Lower leg skin (tissue), 4 donors: ENCODE measurements around the gene ARHGAP45. TPM values are rescaled to one million over a fixed set of nuclear protein-coding genes. Genes with fewer than 3 reads are reported as not detected.

Source experiments
- DNase-seq, 2 donors: peaks; one replicate each; pipeline ENCODE4 v3.0.0-alpha.2; 2019; ENCODE audit warnings: low spot score in 2 of 2
- H3K4me3 ChIP-seq: fragments of 200-600 bp; sonication (generic); 2 replicates; pipeline ENCODE4 v1.5.1; 2017; ENCODE audit warnings: mild to moderate bottlenecking, low read depth; ENCODE audit not compliant: poor library complexity, severe bottlenecking
- POLR2A ChIP-seq, 2 donors: fragments of 450-650 bp; IDR thresholded peaks; one replicate each; pipeline ENCODE4 v1.6.1; 2016 to 2017; ENCODE audit warnings: antibody characterized with exemption in 2 of 2, mild to moderate bottlenecking in 1 of 2, moderate library complexity in 1 of 2
- WGBS, 2 donors: methylation state at CpG; one replicate each; pipeline ENCODE4 v1.1.5; 2018; 5-methylcytosine and 5-hydroxymethylcytosine counted together
- intact Hi-C: fragments of 100-400 bp; cut with DNase I; formaldehyde crosslinking; loops from one replicate; pipeline ENCODE4 v1.15.0; 2023; ENCODE audit warnings: low total_unique reads
- total RNA-seq, 4 donors: library from RNA; depleted of rRNA; stranded (reverse); fragments of >200 nt; gene quantifications; one replicate each; pipeline ENCODE4 v1.1.0, GENCODE V29; 2016
- TF ChIP-seq, protein P1 (sequence below), 3 donors: fragments of 450-650 bp; IDR thresholded peaks; one replicate each; pipeline ENCODE4 v1.5.1; 2016; ENCODE audit warnings: antibody characterized with exemption in 3 of 3, mild to moderate bottlenecking in 3 of 3, moderate library complexity in 2 of 3

The ARHGAP45 gene
- total RNA-seq, 4 donors from 2014 or later: 12.4 to 36.0 (median 14.4) TPM

DNA sequence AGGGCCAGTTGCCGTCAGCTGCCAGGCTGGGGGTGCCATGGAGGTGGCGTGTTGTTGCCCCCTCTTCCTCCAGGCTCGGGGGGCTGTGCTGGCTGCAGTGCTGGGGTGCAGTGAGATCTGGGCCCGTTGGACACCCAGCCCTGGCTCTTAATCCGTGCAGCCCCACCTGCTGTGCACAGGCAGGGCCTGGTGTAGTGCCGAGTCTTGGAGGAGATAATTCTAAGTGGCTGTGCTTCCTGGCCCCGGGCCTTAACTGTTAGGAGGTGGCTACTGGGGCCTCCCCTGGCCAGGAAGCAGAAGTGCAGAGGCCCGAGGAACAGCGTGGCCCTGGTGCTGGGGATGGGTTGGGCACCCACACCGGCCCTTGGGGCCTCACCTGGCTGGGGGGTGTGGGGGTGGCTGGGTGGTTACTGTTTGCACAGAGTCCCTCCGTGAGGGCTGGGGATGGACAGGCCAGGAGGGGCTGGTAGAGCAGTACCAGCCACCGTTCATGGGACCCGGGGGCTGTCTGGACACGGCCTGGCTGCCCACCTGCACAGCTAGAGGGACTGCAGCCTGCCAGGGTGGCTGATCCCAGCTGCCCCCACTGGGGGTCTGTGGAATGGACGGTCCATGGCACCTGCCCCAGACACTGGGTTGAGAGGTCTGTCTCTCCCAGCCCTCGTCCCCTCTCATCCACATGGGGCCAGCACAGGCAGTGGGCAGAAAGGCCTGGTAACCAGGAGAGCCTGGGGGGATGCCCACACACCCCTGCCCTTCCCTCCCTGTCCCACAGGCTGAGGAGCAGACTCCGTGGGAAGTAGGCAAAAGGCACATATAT lies 40.1 kb downstream of the ARHGAP45 start:
- no peak for TF ChIP-seq POLR2A (IDR thresholded peaks at IDR 0.05)
- intact Hi-C loops: no loop called here
- DNase-seq: no peak
- no peak overlapping the region for H3K4me3 ChIP-seq
- 59 to 66% methylated on average over 10 to 13 of the region's 17 CpGs for WGBS, 2 donors

DNA sequence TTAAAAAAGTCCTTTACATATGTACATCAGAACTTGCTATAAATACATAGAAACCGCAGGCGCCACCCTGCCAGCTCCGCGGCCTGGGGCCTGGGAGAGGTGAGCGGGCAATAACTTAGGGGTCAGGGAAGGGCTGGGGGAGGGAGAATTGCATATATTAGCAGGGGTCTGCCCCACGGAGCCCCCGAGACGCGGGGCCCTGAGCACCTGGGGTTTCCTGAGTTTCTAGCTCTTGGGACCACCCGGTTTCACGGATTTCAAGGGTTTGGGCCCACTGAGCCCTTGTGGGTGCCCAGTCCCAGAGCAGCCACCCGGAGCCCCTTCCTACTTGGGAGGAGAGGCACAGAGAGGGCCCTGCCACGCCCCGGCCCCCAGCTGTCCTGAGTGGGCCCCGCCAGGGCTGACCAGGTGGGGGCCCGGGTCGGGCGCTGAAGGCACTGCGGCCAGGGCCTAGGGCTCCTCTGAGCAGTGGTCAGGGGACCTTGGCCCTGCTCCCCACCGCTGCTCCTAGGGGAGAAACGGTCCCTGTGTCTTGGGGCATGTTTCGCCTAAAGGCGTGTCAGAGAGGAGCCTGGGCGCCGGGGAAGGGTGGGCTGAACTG lies 40.8 kb downstream of the ARHGAP45 start:
- H3K4me3 ChIP-seq: no peak overlapping the region
- no peak for DNase-seq
- 87 to 88% methylated on average over 20 to 22 of the region's 25 CpGs for WGBS, 2 donors
- intact Hi-C loops: no loop called here
- TF ChIP-seq, protein P1, sequence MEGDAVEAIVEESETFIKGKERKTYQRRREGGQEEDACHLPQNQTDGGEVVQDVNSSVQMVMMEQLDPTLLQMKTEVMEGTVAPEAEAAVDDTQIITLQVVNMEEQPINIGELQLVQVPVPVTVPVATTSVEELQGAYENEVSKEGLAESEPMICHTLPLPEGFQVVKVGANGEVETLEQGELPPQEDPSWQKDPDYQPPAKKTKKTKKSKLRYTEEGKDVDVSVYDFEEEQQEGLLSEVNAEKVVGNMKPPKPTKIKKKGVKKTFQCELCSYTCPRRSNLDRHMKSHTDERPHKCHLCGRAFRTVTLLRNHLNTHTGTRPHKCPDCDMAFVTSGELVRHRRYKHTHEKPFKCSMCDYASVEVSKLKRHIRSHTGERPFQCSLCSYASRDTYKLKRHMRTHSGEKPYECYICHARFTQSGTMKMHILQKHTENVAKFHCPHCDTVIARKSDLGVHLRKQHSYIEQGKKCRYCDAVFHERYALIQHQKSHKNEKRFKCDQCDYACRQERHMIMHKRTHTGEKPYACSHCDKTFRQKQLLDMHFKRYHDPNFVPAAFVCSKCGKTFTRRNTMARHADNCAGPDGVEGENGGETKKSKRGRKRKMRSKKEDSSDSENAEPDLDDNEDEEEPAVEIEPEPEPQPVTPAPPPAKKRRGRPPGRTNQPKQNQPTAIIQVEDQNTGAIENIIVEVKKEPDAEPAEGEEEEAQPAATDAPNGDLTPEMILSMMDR (IDR thresholded peaks at IDR 0.05): no peak
- TF ChIP-seq POLR2A (IDR thresholded peaks at IDR 0.05): no peak

DNA sequence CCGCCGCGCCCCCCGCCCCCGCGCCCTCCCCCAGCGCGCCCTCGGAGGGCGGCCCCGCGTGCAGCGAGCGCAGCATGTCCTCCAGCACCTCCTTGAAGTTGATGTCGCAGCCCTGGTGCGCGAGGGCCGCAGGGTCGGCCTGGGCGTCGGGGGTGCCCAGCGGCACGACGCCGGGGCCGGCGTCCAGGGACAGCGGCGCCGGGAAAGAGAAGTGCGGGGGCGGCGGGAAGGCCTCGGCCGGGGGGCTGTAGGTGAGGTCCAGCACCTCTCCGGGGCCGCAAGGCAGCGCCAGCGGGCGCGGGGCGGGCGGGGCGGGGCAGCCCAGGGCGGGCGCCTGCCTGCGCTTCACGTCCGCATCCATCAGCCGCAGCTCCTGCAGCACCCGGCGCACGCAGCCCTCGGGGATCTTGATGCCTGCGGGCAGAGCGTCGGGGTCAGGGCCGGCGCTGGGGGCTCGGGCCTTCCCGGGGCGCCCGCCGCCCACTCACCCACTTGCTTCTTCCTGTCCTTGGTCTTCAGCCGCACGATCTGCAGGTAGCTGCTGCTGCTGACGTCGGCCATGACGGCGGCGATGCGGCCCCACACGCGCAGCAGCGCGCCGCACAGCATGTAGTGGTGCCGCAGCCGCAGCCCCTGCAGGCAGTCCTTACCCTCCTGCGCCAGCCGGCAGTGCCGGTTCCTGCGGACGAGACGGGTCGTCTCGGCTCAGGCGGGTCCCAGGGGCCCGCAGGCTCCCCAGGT lies 41.5 kb downstream of the ARHGAP45 start:
- TF ChIP-seq, protein P1 (IDR thresholded peaks at IDR 0.05): no peak
- no peak for TF ChIP-seq POLR2A (IDR thresholded peaks at IDR 0.05)
- H3K4me3 ChIP-seq: no peak overlapping the region
- DNase-seq: no peak
- intact Hi-C loops: no loop called here
- WGBS, 2 donors: 94% methylated on average over 58 to 74 of the region's 89 CpGs

DNA sequence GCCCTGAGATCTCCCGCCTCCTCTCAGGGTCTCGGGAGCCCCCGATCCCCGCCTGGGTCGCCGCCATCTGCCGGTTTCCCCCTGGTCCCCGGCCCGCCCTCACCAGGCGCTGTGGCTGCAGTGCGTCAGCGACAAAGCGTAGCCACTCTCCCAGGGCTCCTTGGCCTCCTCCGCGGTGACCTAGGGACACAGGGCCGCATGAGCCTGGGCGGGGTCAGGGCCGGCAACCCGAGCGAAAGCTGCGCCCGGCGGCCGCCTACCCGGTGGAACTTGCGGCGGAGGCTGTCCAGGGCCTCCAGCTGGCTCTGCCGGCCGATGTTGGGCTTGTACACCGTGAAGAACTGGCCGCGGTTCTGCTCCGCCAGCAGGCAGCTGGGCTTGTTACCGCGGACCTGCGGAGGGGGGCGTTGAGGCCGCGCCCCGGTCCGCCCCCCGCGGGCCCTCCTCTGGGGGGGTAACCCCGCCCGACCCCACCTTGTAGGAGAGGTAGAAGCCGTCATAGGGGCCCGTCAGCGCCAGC lies 42.1 kb downstream of the ARHGAP45 start:
- WGBS, 2 donors: 78 to 89% methylated on average over 40 to 47 of the region's 48 CpGs
- DNase-seq: no peak
- no peak overlapping the region for H3K4me3 ChIP-seq
- TF ChIP-seq, protein P1 (IDR thresholded peaks at IDR 0.05): no peak
- no peak for TF ChIP-seq POLR2A (IDR thresholded peaks at IDR 0.05)
- intact Hi-C loops: no loop called here

DNA sequence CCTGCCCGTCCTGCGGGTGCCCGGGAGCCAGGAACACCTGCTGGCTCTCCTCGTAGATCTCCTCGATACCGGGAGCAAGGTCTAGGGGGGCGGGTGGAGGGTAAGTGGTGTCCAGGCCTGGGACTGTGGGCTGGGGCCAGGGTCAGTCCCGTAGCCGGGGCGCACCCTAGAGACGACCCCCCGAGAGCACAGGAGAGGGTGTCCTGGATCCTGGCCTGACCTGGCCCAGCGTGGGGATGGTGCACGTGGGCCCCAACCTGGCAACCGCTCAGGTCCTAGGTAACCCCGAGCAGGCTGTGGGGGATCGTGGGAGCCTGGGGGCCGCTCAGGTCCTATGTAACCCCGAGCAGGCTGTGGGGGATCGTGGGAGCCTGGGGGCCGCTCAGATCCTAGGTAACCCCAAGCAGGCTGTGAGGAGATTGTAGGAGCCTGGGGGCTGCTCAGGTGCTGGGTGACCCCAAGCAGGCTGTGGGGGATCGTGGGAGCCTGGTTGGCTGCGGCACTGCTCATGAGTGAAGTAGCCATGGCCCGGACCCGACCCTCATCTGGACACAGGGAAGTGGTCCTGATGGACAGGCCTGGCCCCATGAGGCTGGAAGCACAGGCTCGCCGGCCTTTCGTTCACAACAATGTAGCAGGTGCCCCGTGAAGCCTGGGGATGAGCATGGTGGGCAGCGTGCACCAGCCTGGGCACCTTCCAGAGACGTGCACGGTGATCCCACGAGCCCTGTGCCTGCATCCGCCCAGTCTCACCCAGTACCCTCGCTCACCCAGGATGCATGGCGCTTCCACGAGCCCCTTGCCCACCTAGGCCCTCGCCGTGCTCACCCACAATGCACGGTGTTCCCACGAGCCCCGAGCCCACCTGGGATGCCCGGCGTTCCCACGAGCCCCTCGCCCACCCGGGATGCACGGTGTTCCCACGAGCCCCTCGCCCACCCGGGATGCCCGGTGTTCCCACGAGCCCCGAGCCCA lies 43.0 kb downstream of the ARHGAP45 start:
- intact Hi-C loops: loop anchor here (10.0 kb wide), 1 partner anchor 75 kb away; no protein-coding TSS in a partner anchor
- 91 to 94% methylated on average over 41 to 48 of the region's 54 CpGs for WGBS, 2 donors
- DNase-seq: no peak
- TF ChIP-seq, protein P1 (IDR thresholded peaks at IDR 0.05): no peak
- TF ChIP-seq POLR2A (IDR thresholded peaks at IDR 0.05): no peak
- no peak overlapping the region for H3K4me3 ChIP-seq
